ENCODE measurements around the gene ADORA1.

Gene ADORA1

GRCh38 chr1:203168991-203169390 is 41.5 kb downstream of the ADORA1 start:
- no peaks in the 10 kb centered on the region for H3K36me3 ChIP-seq (replicated peaks in 1 of 2; ENCODE audit: control insufficient read depth in 2 of 2, insufficient read depth in 2 of 2, low read length in 2 of 2)
- WGBS, 2 donors (ENCODE audit: extremely low coverage in 2 of 2, insufficient read length in 2 of 2, insufficient replicate concordance in 1 of 2): no CpG with 5 or more reads among the region's 9 CpGs
- H3K4me2 ChIP-seq (ENCODE audit: insufficient read depth, low read length, poor library complexity, severe bottlenecking): no peak overlapping the region
- peak overlapping the region; percentile 46 for H3K18ac ChIP-seq (ENCODE audit: low read length)
- no peak overlapping the region for H2AFZ ChIP-seq (ENCODE audit: low read length)
- no peak overlapping the region for H3K4me3 ChIP-seq (ENCODE audit: low read length in 2 of 2)
- peak overlapping the region; percentile 43 for H2AK5ac ChIP-seq (ENCODE audit: low read depth, low read length)
- H3K79me1 ChIP-seq (ENCODE audit: low read depth, low read length): no peaks in the 10 kb centered on the region
- no peaks in the 10 kb centered on the region for H3K9me3 ChIP-seq (replicated peaks in 1 of 2; ENCODE audit: control insufficient read depth in 2 of 2, insufficient read depth in 1 of 2, low read depth in 1 of 2, low read length in 2 of 2)
- H3K14ac ChIP-seq (ENCODE audit: low read length): no peak overlapping the region
- H3K27ac ChIP-seq (replicated peaks; ENCODE audit: low read length): no peak overlapping the region
- H2BK120ac ChIP-seq (ENCODE audit: low read depth, low read length): no peak overlapping the region
- H2BK15ac ChIP-seq (ENCODE audit: low read length): peak overlapping the region; percentile 68
- H4K91ac ChIP-seq (ENCODE audit: low read depth, low read length, poor library complexity): no peak overlapping the region
- no peak overlapping the region for H3K23ac ChIP-seq (ENCODE audit: low read depth, low read length, poor library complexity)
- H3K27me3 ChIP-seq (ENCODE audit: control insufficient read depth in 3 of 3, insufficient read depth in 3 of 3, low read depth in 1 of 3, low read length in 3 of 3): no peaks in the 10 kb centered on the region
- no peak overlapping the region for H2BK5ac ChIP-seq (ENCODE audit: low read length)
- peaks cover 0 to 9% of the 10 kb centered on the region in 2 donors for H3K4me1 ChIP-seq (ENCODE audit: control insufficient read depth in 2 of 2, insufficient read depth in 1 of 2, low read depth in 1 of 2, low read length in 2 of 2)
- DNase-seq (ENCODE audit: low spot score): no peak
- H4K8ac ChIP-seq (ENCODE audit: low read depth, low read length): no peak overlapping the region
- no peak overlapping the region for H3K4ac ChIP-seq (ENCODE audit: low read length)
- no peak overlapping the region for H3K9ac ChIP-seq (ENCODE audit: low read depth, low read length, poor library complexity)
- no peak overlapping the region for H2BK12ac ChIP-seq (ENCODE audit: low read length)

GRCh38 chr1:203169770-203170520 is 42.4 kb downstream of the ADORA1 start:
- Histone ChIP-seq H3K36me3 (replicated peaks in 1 of 2; ENCODE audit: control insufficient read depth in 2 of 2, insufficient read depth in 2 of 2, low read length in 2 of 2) (no peaks in the 10 kb centered on the region), H2AFZ (ENCODE audit: low read length) (no peak overlapping the region), H3K79me1 (ENCODE audit: low read depth, low read length) (no peaks in the 10 kb centered on the region), H3K4me1 (ENCODE audit: control insufficient read depth in 2 of 2, insufficient read depth in 1 of 2, low read depth in 1 of 2, low read length in 2 of 2) (peaks cover 0 to 9% of the 10 kb centered on the region in 2 donors), H2BK120ac (ENCODE audit: low read depth, low read length) (no peak overlapping the region), H3K23ac (ENCODE audit: low read depth, low read length, poor library complexity) (no peak overlapping the region), H2BK5ac (ENCODE audit: low read length) (peak overlapping the region; percentile 77), H3K4me2 (ENCODE audit: insufficient read depth, low read length, poor library complexity, severe bottlenecking) (no peak overlapping the region), H2BK12ac (ENCODE audit: low read length) (no peak overlapping the region), H3K27me3 (ENCODE audit: control insufficient read depth in 3 of 3, insufficient read depth in 3 of 3, low read depth in 1 of 3, low read length in 3 of 3) (no peaks in the 10 kb centered on the region), H3K18ac (ENCODE audit: low read length) (peak overlapping the region; percentile 36), H3K9ac (ENCODE audit: low read depth, low read length, poor library complexity) (no peak overlapping the region), H4K91ac (ENCODE audit: low read depth, low read length, poor library complexity) (no peak overlapping the region), H3K27ac (replicated peaks; ENCODE audit: low read length) (no peak overlapping the region), H4K8ac (ENCODE audit: low read depth, low read length) (no peak overlapping the region), H3K9me3 (replicated peaks in 1 of 2; ENCODE audit: control insufficient read depth in 2 of 2, insufficient read depth in 1 of 2, low read depth in 1 of 2, low read length in 2 of 2) (no peaks in the 10 kb centered on the region), H3K4me3 (ENCODE audit: low read length in 2 of 2) (no peak overlapping the region), H2AK5ac (ENCODE audit: low read depth, low read length) (peak overlapping the region; percentile 86), H3K4ac (ENCODE audit: low read length) (no peak overlapping the region), H3K14ac (ENCODE audit: low read length) (no peak overlapping the region), H2BK15ac (ENCODE audit: low read length) (no peak overlapping the region)
- DNase-seq (ENCODE audit: low spot score): no peak
- WGBS, 2 donors (ENCODE audit: extremely low coverage in 2 of 2, insufficient read length in 2 of 2, insufficient replicate concordance in 1 of 2): no CpG with 5 or more reads among the region's 21 CpGs

GRCh38 chr1:203170625-203171330 is 43.3 kb downstream of the ADORA1 start:
- Histone ChIP-seq H3K27me3 (ENCODE audit: control insufficient read depth in 3 of 3, insufficient read depth in 3 of 3, low read depth in 1 of 3, low read length in 3 of 3) (no peaks in the 10 kb centered on the region), H2AFZ (ENCODE audit: low read length) (no peak overlapping the region), H3K9ac (ENCODE audit: low read depth, low read length, poor library complexity) (no peak overlapping the region), H3K9me3 (replicated peaks in 1 of 2; ENCODE audit: control insufficient read depth in 2 of 2, insufficient read depth in 1 of 2, low read depth in 1 of 2, low read length in 2 of 2) (no peaks in the 10 kb centered on the region), H3K23ac (ENCODE audit: low read depth, low read length, poor library complexity) (no peak overlapping the region), H2BK12ac (ENCODE audit: low read length) (peak overlapping the region; percentile 63), H3K4ac (ENCODE audit: low read length) (no peak overlapping the region), H2BK15ac (ENCODE audit: low read length) (peak overlapping the region; percentile 94), H3K4me1 (ENCODE audit: control insufficient read depth in 2 of 2, insufficient read depth in 1 of 2, low read depth in 1 of 2, low read length in 2 of 2) (peaks cover 0 to 9% of the 10 kb centered on the region in 2 donors), H3K79me1 (ENCODE audit: low read depth, low read length) (no peaks in the 10 kb centered on the region), H3K27ac (replicated peaks; ENCODE audit: low read length) (no peak overlapping the region), H4K91ac (ENCODE audit: low read depth, low read length, poor library complexity) (no peak overlapping the region), H3K4me3 (ENCODE audit: low read length in 2 of 2) (no peak overlapping the region), H4K8ac (ENCODE audit: low read depth, low read length) (no peak overlapping the region), H2BK120ac (ENCODE audit: low read depth, low read length) (peak overlapping the region; percentile 35), H3K4me2 (ENCODE audit: insufficient read depth, low read length, poor library complexity, severe bottlenecking) (no peak overlapping the region), H2BK5ac (ENCODE audit: low read length) (peak overlapping the region; percentile 77), H3K36me3 (replicated peaks in 1 of 2; ENCODE audit: control insufficient read depth in 2 of 2, insufficient read depth in 2 of 2, low read length in 2 of 2) (no peaks in the 10 kb centered on the region), H3K18ac (ENCODE audit: low read length) (peak overlapping the region; percentile 75), H2AK5ac (ENCODE audit: low read depth, low read length) (peak overlapping the region; percentile 86), H3K14ac (ENCODE audit: low read length) (no peak overlapping the region)
- no CpG with 5 or more reads among the region's 8 CpGs for WGBS, 2 donors (ENCODE audit: extremely low coverage in 2 of 2, insufficient read length in 2 of 2, insufficient replicate concordance in 1 of 2)
- DNase-seq (ENCODE audit: low spot score): no peak

Data from neuronal stem cell (in vitro differentiated cells).